ENCODE measurements around the gene SSH2.

DNA sequence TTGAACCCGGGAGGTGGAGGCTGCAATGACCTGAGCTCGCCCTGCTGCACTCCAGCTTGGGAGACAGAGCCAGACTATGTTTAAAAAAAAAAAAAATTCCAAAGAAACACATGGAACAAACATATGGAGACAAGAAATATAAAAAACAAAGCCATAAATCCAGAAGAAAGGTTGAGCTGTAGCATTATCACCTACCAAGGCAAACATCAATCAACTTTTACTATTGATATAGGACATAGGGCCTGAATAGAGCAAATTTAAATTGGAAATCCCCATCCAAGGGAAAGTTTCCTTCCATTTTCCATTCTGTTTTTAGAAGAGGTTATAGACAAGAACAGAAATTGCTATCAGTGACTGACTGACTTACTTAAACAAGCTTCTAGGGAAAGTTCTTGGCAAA lies 56.6 kb downstream of the SSH2 start:
- TF ChIP-seq, protein P1, sequence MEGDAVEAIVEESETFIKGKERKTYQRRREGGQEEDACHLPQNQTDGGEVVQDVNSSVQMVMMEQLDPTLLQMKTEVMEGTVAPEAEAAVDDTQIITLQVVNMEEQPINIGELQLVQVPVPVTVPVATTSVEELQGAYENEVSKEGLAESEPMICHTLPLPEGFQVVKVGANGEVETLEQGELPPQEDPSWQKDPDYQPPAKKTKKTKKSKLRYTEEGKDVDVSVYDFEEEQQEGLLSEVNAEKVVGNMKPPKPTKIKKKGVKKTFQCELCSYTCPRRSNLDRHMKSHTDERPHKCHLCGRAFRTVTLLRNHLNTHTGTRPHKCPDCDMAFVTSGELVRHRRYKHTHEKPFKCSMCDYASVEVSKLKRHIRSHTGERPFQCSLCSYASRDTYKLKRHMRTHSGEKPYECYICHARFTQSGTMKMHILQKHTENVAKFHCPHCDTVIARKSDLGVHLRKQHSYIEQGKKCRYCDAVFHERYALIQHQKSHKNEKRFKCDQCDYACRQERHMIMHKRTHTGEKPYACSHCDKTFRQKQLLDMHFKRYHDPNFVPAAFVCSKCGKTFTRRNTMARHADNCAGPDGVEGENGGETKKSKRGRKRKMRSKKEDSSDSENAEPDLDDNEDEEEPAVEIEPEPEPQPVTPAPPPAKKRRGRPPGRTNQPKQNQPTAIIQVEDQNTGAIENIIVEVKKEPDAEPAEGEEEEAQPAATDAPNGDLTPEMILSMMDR (IDR thresholded peaks at IDR 0.05), result no peak
- no peak for TF ChIP-seq POLR2A (IDR thresholded peaks at IDR 0.05)
